ENCODE data around the gene GYG2.

GRCh38 chrX:2870650-2871049 is 41.9 kb downstream of the GYG2 start:
- TF ChIP-seq CTCF (IDR thresholded peaks at IDR 0.05) (no peak), MEF2A (IDR thresholded peaks at IDR 0.05; ENCODE audit: borderline replicate concordance, low read depth) (no peak), NFIC (IDR thresholded peaks at IDR 0.05; ENCODE audit: borderline replicate concordance) (no peak)
- TF ChIP-seq, protein P1, sequence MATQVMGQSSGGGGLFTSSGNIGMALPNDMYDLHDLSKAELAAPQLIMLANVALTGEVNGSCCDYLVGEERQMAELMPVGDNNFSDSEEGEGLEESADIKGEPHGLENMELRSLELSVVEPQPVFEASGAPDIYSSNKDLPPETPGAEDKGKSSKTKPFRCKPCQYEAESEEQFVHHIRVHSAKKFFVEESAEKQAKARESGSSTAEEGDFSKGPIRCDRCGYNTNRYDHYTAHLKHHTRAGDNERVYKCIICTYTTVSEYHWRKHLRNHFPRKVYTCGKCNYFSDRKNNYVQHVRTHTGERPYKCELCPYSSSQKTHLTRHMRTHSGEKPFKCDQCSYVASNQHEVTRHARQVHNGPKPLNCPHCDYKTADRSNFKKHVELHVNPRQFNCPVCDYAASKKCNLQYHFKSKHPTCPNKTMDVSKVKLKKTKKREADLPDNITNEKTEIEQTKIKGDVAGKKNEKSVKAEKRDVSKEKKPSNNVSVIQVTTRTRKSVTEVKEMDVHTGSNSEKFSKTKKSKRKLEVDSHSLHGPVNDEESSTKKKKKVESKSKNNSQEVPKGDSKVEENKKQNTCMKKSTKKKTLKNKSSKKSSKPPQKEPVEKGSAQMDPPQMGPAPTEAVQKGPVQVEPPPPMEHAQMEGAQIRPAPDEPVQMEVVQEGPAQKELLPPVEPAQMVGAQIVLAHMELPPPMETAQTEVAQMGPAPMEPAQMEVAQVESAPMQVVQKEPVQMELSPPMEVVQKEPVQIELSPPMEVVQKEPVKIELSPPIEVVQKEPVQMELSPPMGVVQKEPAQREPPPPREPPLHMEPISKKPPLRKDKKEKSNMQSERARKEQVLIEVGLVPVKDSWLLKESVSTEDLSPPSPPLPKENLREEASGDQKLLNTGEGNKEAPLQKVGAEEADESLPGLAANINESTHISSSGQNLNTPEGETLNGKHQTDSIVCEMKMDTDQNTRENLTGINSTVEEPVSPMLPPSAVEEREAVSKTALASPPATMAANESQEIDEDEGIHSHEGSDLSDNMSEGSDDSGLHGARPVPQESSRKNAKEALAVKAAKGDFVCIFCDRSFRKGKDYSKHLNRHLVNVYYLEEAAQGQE (IDR thresholded peaks at IDR 0.05; ENCODE audit: low read depth, low read length): no peak
- TF ChIP-seq, protein P2, sequence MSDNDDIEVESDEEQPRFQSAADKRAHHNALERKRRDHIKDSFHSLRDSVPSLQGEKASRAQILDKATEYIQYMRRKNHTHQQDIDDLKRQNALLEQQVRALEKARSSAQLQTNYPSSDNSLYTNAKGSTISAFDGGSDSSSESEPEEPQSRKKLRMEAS (IDR thresholded peaks at IDR 0.05; ENCODE audit: low read depth): no peak
- TF ChIP-seq, protein P3, sequence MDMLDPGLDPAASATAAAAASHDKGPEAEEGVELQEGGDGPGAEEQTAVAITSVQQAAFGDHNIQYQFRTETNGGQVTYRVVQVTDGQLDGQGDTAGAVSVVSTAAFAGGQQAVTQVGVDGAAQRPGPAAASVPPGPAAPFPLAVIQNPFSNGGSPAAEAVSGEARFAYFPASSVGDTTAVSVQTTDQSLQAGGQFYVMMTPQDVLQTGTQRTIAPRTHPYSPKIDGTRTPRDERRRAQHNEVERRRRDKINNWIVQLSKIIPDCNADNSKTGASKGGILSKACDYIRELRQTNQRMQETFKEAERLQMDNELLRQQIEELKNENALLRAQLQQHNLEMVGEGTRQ (IDR thresholded peaks at IDR 0.05; ENCODE audit: borderline replicate concordance, low read depth, low read length): no peak

Measured in SK-N-SH (cell line).